ENCODE measurements around the gene SPAG5. TPM values are rescaled to one million over a fixed set of nuclear protein-coding genes. Genes with fewer than 3 reads are reported as not detected.

Gene SPAG5
- total RNA-seq, 1 experiment from 2014 or later = 86.6 TPM

DNA sequence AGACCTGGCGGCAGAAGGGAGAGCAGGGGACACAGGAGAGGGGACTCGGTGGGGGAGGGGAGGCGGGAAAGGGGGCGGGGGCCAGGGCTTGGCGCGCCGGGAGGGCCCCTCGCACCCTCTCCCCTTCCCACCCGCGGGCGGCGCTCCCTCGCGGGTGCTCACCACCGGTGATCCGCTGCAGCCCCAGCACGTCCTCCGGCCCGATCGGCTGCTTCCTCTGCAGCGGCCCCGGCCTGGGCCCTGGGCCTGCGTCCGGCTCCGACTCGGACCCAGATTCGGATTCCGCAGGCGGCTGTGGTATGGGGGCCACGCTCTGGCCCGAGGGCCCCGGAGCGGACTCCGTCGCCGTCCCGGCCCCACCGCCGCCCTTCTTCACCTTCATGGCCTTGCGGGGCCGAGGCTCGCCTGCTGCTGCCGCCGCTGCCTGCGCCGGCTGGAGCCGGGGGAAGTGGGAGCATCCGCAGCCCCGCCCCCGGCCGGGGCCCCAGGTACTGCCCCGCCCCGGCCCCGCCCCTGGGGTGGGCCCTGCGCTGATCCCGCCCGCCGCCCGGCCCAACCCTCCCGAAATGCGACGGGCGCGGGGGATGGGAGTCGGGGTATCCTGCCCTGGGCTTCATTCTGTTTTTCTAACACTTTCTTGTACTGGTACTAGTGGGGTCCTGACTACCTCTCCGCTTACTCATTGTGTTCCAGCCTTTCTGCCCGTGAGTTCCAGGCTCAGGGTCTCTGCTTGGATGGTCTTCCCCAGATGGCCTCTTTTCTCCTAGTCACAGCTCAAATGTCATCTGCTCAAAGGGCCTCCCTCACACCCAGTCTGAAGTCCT lies 46.4 kb downstream of the SPAG5 start, which contains the start of gene UNC119:
Gene UNC119 (minus strand): TSS at position 449 of the 824 bp plus-strand sequence. CDS start 67 bp downstream, at position 382.
- Histone ChIP-seq H3K4me2 (ENCODE audit: low read length) (peak within 1 kb of the TSS; percentile 94), H3K9me3 (ENCODE audit: low read length) (no peaks in the 10 kb centered on the region), H3K9me2 (replicated peaks; ENCODE audit: low read length) (no peaks in the 10 kb centered on the region), H3K4me1 (ENCODE audit: insufficient read depth, low read length) (0 out of 2 replicates have a peak, but pooled peaks cover 8% of the 10 kb centered on the region), H4K20me1 (ENCODE audit: low read length) (no peaks in the 10 kb centered on the region), H3K27me3 (ENCODE audit: low read length) (no peaks in the 10 kb centered on the region), H3K79me2 (ENCODE audit: low read length) (peaks cover 10% of the 10 kb centered on the region; the same call in 1 of the 2 replicates), H2AFZ (ENCODE audit: low read length) (peak within 1 kb of the TSS; percentile 64), H3K36me3 (ENCODE audit: low read depth, low read length) (no peaks in the 10 kb centered on the region; the same call in none of the 2 replicates), H3F3A (ENCODE audit: low read length, unreplicated experiment) (no peaks in the 10 kb centered on the region), H3K27ac (ENCODE audit: low read length) (no peak within 1 kb of the TSS), H3K4me3 (ENCODE audit: low read length) (peak within 1 kb of the TSS; percentile 83), H3K9ac (ENCODE audit: low read length) (peak within 1 kb of the TSS; percentile 67)
- CTCF ChIA-PET = no interaction called here
- ATAC-seq (peak; percentile 91), DNase-seq (peak; percentile 71)
- POLR2A ChIA-PET (ENCODE audit: unreplicated experiment) = interaction anchor here (0.7 kb wide), 1 partner anchor 90 kb away, joined by 3 read pairs; no protein-coding TSS in a partner anchor
- intact Hi-C loops (cut with micrococcal nuclease) = no loop called here
- TF ChIP-seq, protein P1, sequence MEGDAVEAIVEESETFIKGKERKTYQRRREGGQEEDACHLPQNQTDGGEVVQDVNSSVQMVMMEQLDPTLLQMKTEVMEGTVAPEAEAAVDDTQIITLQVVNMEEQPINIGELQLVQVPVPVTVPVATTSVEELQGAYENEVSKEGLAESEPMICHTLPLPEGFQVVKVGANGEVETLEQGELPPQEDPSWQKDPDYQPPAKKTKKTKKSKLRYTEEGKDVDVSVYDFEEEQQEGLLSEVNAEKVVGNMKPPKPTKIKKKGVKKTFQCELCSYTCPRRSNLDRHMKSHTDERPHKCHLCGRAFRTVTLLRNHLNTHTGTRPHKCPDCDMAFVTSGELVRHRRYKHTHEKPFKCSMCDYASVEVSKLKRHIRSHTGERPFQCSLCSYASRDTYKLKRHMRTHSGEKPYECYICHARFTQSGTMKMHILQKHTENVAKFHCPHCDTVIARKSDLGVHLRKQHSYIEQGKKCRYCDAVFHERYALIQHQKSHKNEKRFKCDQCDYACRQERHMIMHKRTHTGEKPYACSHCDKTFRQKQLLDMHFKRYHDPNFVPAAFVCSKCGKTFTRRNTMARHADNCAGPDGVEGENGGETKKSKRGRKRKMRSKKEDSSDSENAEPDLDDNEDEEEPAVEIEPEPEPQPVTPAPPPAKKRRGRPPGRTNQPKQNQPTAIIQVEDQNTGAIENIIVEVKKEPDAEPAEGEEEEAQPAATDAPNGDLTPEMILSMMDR (conservative IDR thresholded peaks at IDR 0.05; ENCODE audit: low read depth, low read length) = no peak
- TF ChIP-seq EZH2 (IDR thresholded peaks at IDR 0.05; ENCODE audit: low read length, unreplicated experiment) = no peak
- no peak for TF ChIP-seq EZH2phosphoT487 (IDR thresholded peaks at IDR 0.05; ENCODE audit: borderline replicate concordance, low read length)
- no TSS peak for BruUV-seq (replicated peaks)

DNA sequence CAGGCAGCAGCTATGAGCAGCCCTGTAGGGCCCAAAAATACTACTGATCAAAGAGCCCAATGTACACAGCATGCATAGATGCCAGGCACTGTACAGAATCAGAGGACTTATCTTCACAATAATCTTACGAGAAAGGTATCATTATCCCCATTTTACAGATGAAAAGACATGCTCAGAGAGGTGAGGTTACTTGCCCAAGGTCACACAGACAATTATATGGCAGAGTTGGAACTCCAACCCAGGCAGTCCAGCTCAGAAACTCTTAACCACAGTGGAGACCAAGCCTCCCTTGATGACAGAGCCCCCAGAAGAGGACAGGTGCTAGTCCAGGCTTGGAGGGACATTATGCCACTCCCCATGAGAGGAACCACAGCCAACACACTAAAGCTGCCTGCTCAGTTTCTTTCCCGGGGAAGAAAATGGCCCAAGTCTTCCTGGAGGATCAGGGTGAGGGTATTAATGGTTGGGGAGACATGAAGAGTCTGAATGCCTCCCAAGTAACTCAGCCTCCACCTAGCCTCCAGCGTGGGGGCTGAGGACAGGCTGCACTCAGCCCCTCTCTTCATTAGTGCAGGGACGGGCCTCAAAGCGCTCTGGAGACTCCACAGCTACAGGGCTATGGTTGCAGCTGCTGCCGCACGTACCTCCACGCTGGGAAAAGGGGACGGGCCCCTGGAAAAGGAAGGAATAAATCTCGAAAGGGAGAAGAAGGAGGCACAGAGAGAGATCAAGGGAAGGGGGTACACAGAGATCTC lies 47.2 kb downstream of the SPAG5 start:
- H3K36me3 ChIP-seq (ENCODE audit: low read depth, low read length) = no peaks in the 10 kb centered on the region; the same call in none of the 2 replicates

More for the DNA sequence above, 47.2 kb downstream of the SPAG5 start:
- H3K27me3 ChIP-seq (ENCODE audit: low read length) = no peaks in the 10 kb centered on the region
- peak; percentile 52 for ATAC-seq
- H3K4me1 ChIP-seq (ENCODE audit: insufficient read depth, low read length) = 0 out of 2 replicates have a peak, but pooled peaks cover 8% of the 10 kb centered on the region
- H3K79me2 ChIP-seq (ENCODE audit: low read length) = peaks cover 10% of the 10 kb centered on the region; the same call in 1 of the 2 replicates
- ChIA-PET POLR2A (ENCODE audit: unreplicated experiment) (interaction anchor here (0.7 kb wide), 1 partner anchor 90 kb away, joined by 3 read pairs; no protein-coding TSS in a partner anchor), CTCF (interaction anchor here (0.5 kb wide), 1 partner anchor 25 kb away, joined by 3 read pairs; the partner anchor contains the start of gene ALDOC)
- BruUV-seq (replicated peaks) = no TSS peak
- no peaks in the 10 kb centered on the region for H4K20me1 ChIP-seq (ENCODE audit: low read length)
- H3K4me2 ChIP-seq (ENCODE audit: low read length) = peak overlapping the region; percentile 94
- peak overlapping the region; percentile 63; the same call in 1 of the 2 replicates for H2AFZ ChIP-seq (ENCODE audit: low read length)
- TF ChIP-seq, protein P1 (conservative IDR thresholded peaks at IDR 0.05; ENCODE audit: low read depth, low read length) = no peak
- TF ChIP-seq EZH2 (IDR thresholded peaks at IDR 0.05; ENCODE audit: low read length, unreplicated experiment) (no peak), EZH2phosphoT487 (IDR thresholded peaks at IDR 0.05; ENCODE audit: borderline replicate concordance, low read length) (no peak)
- no peaks in the 10 kb centered on the region for H3F3A ChIP-seq (ENCODE audit: low read length, unreplicated experiment)
- H3K9me2 ChIP-seq (replicated peaks; ENCODE audit: low read length) = no peaks in the 10 kb centered on the region
- H3K4me3 ChIP-seq (ENCODE audit: low read length) = peak overlapping the region; percentile 83
- no peak for DNase-seq
- intact Hi-C loops (cut with micrococcal nuclease) = no loop called here
- H3K9me3 ChIP-seq (ENCODE audit: low read length) = no peaks in the 10 kb centered on the region
- H3K27ac ChIP-seq (ENCODE audit: low read length) = no peak overlapping the region
- peak overlapping the region; percentile 67; the same call in 1 of the 2 replicates for H3K9ac ChIP-seq (ENCODE audit: low read length)

Data from PC-3 (cell line).